Fibroblast of lung (primary cell): ENCODE measurements around the gene KIF9. TPM values are rescaled to one million over a fixed set of nuclear protein-coding genes. Genes with fewer than 3 reads are reported as not detected.
"Not testable (repeated sequence)": the region's sequence is repeated elsewhere in the genome, so short reads cannot be mapped to it uniquely, and the experiment has no call there.

ENCODE experiments used
- DNase-seq, 2 donors: peaks; one replicate each; pipeline versions ENCODE4 v3.0.0 to v3.0.0-alpha.2; 2010; ENCODE audit warnings: low read depth in 2 of 2
- H2AFZ ChIP-seq: 2 replicates; pipeline ENCODE4 v1.5.1; 2012; ENCODE audit warnings: low read length, control low read depth, inconsistent platforms
- H3K27ac ChIP-seq: 2 replicates; pipeline ENCODE4 v1.5.1; 2011; ENCODE audit warnings: low read length, control low read depth; ENCODE audit not compliant: insufficient read depth
- H3K27me3 ChIP-seq: 2 replicates; pipeline ENCODE4 v1.5.1; 2011; ENCODE audit warnings: mild to moderate bottlenecking, low read length; ENCODE audit not compliant: control insufficient read depth, insufficient read depth
- H3K36me3 ChIP-seq: 2 replicates; pipeline ENCODE4 v1.5.1; 2011; ENCODE audit warnings: low read length; ENCODE audit not compliant: control insufficient read depth, insufficient read depth
- H3K4me1 ChIP-seq: 2 replicates; pipeline ENCODE4 v1.5.1; 2011; ENCODE audit warnings: low read length; ENCODE audit not compliant: control insufficient read depth, insufficient read depth; ENCODE audit errors: extremely low read depth
- H3K4me2 ChIP-seq: 2 replicates; pipeline ENCODE4 v1.5.1; 2011; ENCODE audit warnings: low read length, control low read depth; ENCODE audit not compliant: insufficient read depth; ENCODE audit errors: extremely low read depth
- H3K4me3 ChIP-seq, 4 experiments: fragments of 200-600 bp in 1 of 4; sonication (generic) in 1 of 4; replicated peaks in 1 of 4; 2 replicates each; pipeline ENCODE4 v1.5.1; 2011 to 2016; ENCODE audit warnings: low read length in 4 of 4, low read depth in 3 of 4, mild to moderate bottlenecking in 3 of 4, control low read depth in 2 of 4, inconsistent platforms in 1 of 4, mixed read lengths in 1 of 4; ENCODE audit not compliant: insufficient read depth in 1 of 4; ENCODE audit errors: control extremely low read depth in 1 of 4
- H3K79me2 ChIP-seq: 2 replicates; pipeline ENCODE4 v1.5.1; 2012; ENCODE audit warnings: mild to moderate bottlenecking, low read length, inconsistent platforms; ENCODE audit not compliant: control insufficient read depth, insufficient read depth
- H3K9ac ChIP-seq: 2 replicates; pipeline ENCODE4 v1.5.1; 2011; ENCODE audit warnings: mild to moderate bottlenecking, low read length, control low read depth; ENCODE audit not compliant: insufficient read depth
- H3K9me3 ChIP-seq: 2 replicates; pipeline ENCODE4 v1.5.1; 2012; ENCODE audit warnings: low read depth, low read length; ENCODE audit not compliant: control insufficient read depth, insufficient read depth
- H4K20me1 ChIP-seq: 2 replicates; pipeline ENCODE4 v1.5.1; 2011; ENCODE audit warnings: low read length; ENCODE audit not compliant: control insufficient read depth, insufficient read depth; ENCODE audit errors: extremely low read depth
- CTCF ChIP-seq, 2 donors: IDR thresholded peaks in 1 of 2; conservative IDR thresholded peaks in 1 of 2; 1 replicate in 1 of 2; 2 replicates in 1 of 2; pipeline ENCODE4 v1.5.1; 2011 to 2012; ENCODE audit warnings: low read length in 2 of 2, control low read depth in 1 of 2, inconsistent platforms in 1 of 2, low read depth in 1 of 2, mild to moderate bottlenecking in 1 of 2
- EZH2 ChIP-seq: IDR thresholded peaks from 2 replicates; pipeline ENCODE4 v1.5.1; 2012; ENCODE audit warnings: low read length, control low read depth, mild to moderate bottlenecking; ENCODE audit errors: missing control alignments
- polyA plus RNA-seq, 2 donors: library from polyadenylated mRNA; depleted of rRNA in 1 of 2; stranded (reverse) in 1 of 2; unstranded in 1 of 2; fragments of >200 nt; gene quantifications; 2 replicates each; pipeline ENCODE4 v1.2.1, GENCODE V29; 2011 to 2012; ENCODE audit warnings: missing spikeins in 1 of 2
- total RNA-seq: library from RNA; depleted of rRNA; stranded (reverse); fragments of >200 nt; gene quantifications from 2 replicates; pipeline ENCODE4 v1.2.1, GENCODE V29; 2014

KIF9 gene
- total and polyA plus RNA-seq, 2 donors (not counting 1 experiment from before 2014, with no cell fraction given) = 2.8 to 4.3 TPM

DNA sequence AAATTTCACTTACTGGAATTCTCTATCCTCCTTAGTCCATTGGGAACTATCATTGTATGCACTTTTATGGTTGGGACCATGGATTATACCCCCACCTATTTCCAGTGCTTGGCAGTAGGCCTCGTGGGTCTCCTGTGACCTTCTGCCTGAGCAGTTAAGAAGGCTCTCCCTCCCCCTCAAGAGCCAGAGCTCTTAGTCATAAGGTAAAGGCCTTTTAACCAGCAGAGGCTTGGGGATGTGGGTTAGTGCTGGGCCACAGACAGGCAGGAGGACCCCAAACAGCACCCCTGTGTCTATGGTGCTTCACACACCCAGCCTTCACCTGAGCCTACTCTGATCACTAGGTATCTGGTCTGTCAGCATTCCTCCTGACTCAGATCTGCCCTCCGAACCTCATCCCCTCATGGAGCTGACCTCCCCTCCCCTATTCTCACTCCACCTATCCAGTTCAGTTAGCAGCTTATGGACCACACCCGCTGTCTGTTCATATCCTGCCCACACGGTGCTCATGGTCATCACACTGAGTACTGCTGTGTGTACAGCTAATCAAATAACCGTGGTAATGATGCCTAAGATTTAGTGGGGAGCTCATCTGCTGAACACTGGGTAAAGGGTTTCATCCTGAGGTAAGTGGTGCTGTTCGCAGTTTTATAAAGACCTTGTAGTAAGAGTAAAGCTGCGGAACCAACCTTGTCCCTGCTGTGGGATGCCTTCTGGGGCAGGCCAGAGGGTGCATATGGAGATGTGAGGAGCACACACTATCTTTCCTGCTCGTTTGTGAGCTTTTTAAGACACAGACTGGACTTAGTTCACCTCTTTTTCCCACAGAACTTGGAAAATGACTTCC lies 41.1 kb upstream of the KIF9 start:
- peaks cover 9% of the 10 kb centered on the region for H3K4me1 ChIP-seq
- no peak overlapping the region for H3K4me3 ChIP-seq
- H3K9ac ChIP-seq = no peak overlapping the region
- no peaks in the 10 kb centered on the region for H3K27me3 ChIP-seq
- peaks cover 6% of the 10 kb centered on the region for H3K36me3 ChIP-seq
- H3K79me2 ChIP-seq = no peaks in the 10 kb centered on the region
- H2AFZ ChIP-seq = no peak overlapping the region
- H4K20me1 ChIP-seq = no peaks in the 10 kb centered on the region
- H3K9me3 ChIP-seq = no peaks in the 10 kb centered on the region
- no peak overlapping the region for H3K27ac ChIP-seq
- TF ChIP-seq EZH2 (no peak), CTCF (conservative IDR thresholded peaks at IDR 0.05 in 1 of 2, IDR thresholded peaks at IDR 0.05 in 1 of 2; ENCODE audit: low read depth in 1 of 2, low read length in 2 of 2) (no peak)
- peak; percentile 11 to 63 for DNase-seq
- no peak overlapping the region for H3K4me2 ChIP-seq

DNA sequence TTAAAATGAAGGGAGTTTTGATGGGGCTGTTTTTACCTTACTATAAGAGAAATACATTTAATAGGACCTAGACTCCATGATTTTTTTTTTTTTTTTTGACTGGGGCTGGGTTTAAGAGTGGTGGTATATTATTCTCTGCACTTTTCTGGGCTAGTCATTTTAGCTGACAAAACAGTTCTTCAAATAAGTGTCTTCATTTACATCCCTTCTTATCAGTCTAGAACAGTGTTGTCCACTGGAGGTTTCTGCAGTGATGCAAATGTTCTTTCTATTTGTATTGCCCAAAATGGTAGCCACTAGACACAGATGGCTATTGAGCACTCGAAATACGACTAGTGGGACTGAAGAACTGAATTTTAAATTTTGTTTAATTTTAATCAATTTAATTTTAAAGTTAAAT lies 37.4 kb upstream of the KIF9 start:
- no peak overlapping the region for H3K4me2 ChIP-seq
- no peaks in the 10 kb centered on the region for H3K36me3 ChIP-seq
- no peak overlapping the region for H3K9ac ChIP-seq
- H3K4me1 ChIP-seq = peaks cover 12% of the 10 kb centered on the region
- no peak for DNase-seq
- H4K20me1 ChIP-seq = no peaks in the 10 kb centered on the region
- H3K9me3 ChIP-seq = no peaks in the 10 kb centered on the region
- no peak overlapping the region for H2AFZ ChIP-seq
- TF ChIP-seq CTCF (conservative IDR thresholded peaks at IDR 0.05 in 1 of 2, IDR thresholded peaks at IDR 0.05 in 1 of 2; ENCODE audit: low read depth in 1 of 2, low read length in 2 of 2) (no peak), EZH2 (no peak)
- H3K27ac ChIP-seq = no peak overlapping the region
- no peaks in the 10 kb centered on the region for H3K27me3 ChIP-seq
- no peak overlapping the region for H3K4me3 ChIP-seq
- H3K79me2 ChIP-seq = no peaks in the 10 kb centered on the region

DNA sequence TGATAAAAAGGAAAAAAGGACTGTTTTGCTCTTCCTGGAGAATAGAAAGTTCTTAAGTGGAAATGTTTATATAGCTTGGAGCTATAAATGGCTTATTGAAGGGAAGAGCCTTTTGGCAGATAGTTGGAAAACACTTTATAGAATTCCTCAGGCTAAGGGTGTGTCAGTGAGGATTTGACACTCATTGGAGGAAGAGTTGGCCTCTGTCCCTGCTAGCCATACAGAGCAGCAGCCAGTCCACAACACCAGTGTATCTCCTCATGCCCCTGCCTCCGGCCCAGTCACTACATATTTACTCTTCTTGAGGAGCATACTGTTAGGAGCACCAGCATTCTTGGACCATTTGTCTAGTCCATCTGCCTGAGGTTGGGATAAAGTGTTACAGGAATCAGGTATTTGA lies 36.3 kb upstream of the KIF9 start:
- H4K20me1 ChIP-seq = no peaks in the 10 kb centered on the region
- H3K27me3 ChIP-seq = no peaks in the 10 kb centered on the region
- peak overlapping the region; percentile 30 for H3K4me2 ChIP-seq
- H3K79me2 ChIP-seq = no peaks in the 10 kb centered on the region
- no peaks in the 10 kb centered on the region for H3K9me3 ChIP-seq
- no peak overlapping the region for H3K9ac ChIP-seq
- no peaks in the 10 kb centered on the region for H3K36me3 ChIP-seq
- TF ChIP-seq CTCF (conservative IDR thresholded peaks at IDR 0.05 in 1 of 2, IDR thresholded peaks at IDR 0.05 in 1 of 2; ENCODE audit: low read depth in 1 of 2, low read length in 2 of 2) (no peak), EZH2 (no peak)
- peaks cover 11% of the 10 kb centered on the region for H3K4me1 ChIP-seq
- H3K27ac ChIP-seq = no peak overlapping the region
- H2AFZ ChIP-seq = no peak overlapping the region
- H3K4me3 ChIP-seq = no peak overlapping the region
- peak; percentile 8 to 33 for DNase-seq

DNA sequence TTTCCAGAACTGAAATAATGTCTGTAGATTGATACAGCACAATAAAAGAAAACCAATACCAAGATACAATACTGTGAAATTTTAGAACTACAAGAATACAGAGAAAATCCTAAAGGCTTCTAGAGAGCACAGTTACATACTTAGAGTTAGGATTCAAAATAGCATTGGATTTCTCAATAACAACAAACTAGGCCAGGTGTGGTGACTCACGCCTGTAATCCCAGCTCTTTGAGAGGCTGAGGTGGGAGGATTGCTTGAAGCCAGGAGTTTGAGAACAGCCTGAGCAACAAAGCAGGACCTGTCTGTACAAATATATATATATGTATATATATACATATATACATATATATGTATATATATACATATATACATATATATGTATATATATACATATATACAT lies 33.6 kb upstream of the KIF9 start:
- not testable (repeated sequence) for H3K79me2 ChIP-seq, H3K36me3 ChIP-seq, H3K4me3 ChIP-seq, H3K27me3 ChIP-seq, H3K4me2 ChIP-seq, H3K27ac ChIP-seq, H3K4me1 ChIP-seq, H4K20me1 ChIP-seq, H3K9me3 ChIP-seq, H3K9ac ChIP-seq, H2AFZ ChIP-seq
- peak in 1 of 2 donors; percentile 5 for DNase-seq
